Osteocyte (in vitro differentiated cells): Measurements from ENCODE around the gene MRPS31. TPM values are rescaled to one million over a fixed set of nuclear protein-coding genes. Genes with fewer than 3 reads are reported as not detected.

Experiments
- DNase-seq: peaks from one replicate; pipeline ENCODE4 v3.0.0; 2021; ENCODE audit warnings: mixed read lengths; ENCODE audit not compliant: unreplicated experiment; ENCODE audit errors: extremely low spot score
- H3K27ac Mint-ChIP-seq: one replicate; pipeline ENCODE4 v1.8.0; 2021; ENCODE audit warnings: mild to moderate bottlenecking, mixed read lengths; ENCODE audit not compliant: unreplicated experiment
- H3K27me3 Mint-ChIP-seq: one replicate; pipeline ENCODE4 v1.8.0; 2021; ENCODE audit warnings: mixed read lengths; ENCODE audit not compliant: unreplicated experiment
- H3K36me3 Mint-ChIP-seq: one replicate; pipeline ENCODE4 v1.8.0; 2021; ENCODE audit warnings: mixed read lengths; ENCODE audit not compliant: unreplicated experiment
- H3K4me1 Mint-ChIP-seq: one replicate; pipeline ENCODE4 v1.8.0; 2021; ENCODE audit warnings: mixed read lengths; ENCODE audit not compliant: unreplicated experiment
- H3K4me3 Mint-ChIP-seq: one replicate; pipeline ENCODE4 v1.8.0; 2021; ENCODE audit warnings: mild to moderate bottlenecking, moderate library complexity, mixed read lengths; ENCODE audit not compliant: unreplicated experiment
- H3K9me3 Mint-ChIP-seq: one replicate; pipeline ENCODE4 v1.8.0; 2021; ENCODE audit warnings: mixed read lengths; ENCODE audit not compliant: unreplicated experiment
- total RNA-seq: library from RNA; stranded (reverse); gene quantifications from 2 replicates; pipeline ENCODE4 v1.2.1, GENCODE V29; 2021
- TF ChIP-seq, protein P1 (sequence below): fragments of 200-600 bp; sonication (generic); IDR thresholded peaks from 2 replicates; pipeline ENCODE4 v1.5.0; 2021; ENCODE audit warnings: antibody characterized with exemption, mild to moderate bottlenecking, moderate library complexity

The MRPS31 gene
- total RNA-seq, 1 donor from 2014 or later: 17.4 TPM

DNA sequence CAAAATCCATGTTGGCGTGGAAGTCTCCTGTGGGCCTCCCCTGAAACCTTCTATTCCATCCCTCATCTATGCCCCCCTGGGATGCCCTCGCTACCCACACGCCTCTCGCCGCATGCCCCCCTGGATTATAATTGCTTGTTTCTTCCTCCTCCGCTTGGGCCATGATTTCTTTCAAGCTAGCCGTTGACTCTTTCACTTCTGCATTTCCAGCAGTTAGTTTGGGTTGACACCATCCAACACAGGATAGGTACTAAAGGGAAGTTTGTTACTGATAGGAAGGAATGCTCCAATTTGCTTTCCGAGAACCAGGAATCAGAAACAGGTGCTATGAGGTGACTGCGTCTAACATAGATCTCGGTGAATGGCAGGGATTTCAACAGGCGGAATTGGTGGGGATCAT is 10.7 kb upstream of the MRPS31 start:
- Mint-ChIP-seq H3K27me3 (no peaks in the 10 kb centered on the region), H3K9me3 (no peaks in the 10 kb centered on the region), H3K4me1 (peaks cover 7% of the 10 kb centered on the region), H3K4me3 (no peak overlapping the region), H3K36me3 (no peaks in the 10 kb centered on the region), H3K27ac (no peak overlapping the region)
- TF ChIP-seq, protein P1, sequence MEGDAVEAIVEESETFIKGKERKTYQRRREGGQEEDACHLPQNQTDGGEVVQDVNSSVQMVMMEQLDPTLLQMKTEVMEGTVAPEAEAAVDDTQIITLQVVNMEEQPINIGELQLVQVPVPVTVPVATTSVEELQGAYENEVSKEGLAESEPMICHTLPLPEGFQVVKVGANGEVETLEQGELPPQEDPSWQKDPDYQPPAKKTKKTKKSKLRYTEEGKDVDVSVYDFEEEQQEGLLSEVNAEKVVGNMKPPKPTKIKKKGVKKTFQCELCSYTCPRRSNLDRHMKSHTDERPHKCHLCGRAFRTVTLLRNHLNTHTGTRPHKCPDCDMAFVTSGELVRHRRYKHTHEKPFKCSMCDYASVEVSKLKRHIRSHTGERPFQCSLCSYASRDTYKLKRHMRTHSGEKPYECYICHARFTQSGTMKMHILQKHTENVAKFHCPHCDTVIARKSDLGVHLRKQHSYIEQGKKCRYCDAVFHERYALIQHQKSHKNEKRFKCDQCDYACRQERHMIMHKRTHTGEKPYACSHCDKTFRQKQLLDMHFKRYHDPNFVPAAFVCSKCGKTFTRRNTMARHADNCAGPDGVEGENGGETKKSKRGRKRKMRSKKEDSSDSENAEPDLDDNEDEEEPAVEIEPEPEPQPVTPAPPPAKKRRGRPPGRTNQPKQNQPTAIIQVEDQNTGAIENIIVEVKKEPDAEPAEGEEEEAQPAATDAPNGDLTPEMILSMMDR: no peak
- no peak for DNase-seq

DNA sequence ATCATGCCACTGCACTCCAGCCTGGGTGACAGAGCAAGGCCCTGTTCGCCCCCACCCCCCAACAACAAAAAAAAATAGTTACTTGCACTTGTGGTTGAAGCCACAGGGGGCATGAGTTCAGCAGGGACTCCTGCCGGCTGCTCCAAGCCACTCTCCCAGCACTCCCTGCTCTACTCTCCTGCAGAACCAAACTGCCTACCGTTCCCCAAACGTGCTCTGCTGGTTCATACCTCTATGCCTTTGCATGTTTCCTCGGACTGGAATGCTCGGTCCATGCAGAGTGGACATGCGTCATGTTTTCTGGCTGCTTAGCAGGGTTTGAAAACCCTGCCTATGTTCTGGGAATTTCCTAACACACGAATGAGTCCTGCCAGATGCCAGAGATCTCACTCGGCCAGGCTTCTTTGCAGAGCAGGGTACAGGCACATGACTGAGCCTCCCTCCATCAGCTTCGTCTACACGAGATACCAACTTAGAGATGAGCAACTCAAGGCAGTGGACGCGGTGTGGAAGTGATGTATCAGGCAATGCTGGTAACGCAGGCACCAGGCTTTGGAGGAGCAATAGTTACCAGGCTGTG is 9.9 kb upstream of the MRPS31 start:
- Mint-ChIP-seq H3K4me3 (no peak overlapping the region), H3K4me1 (peaks cover 10% of the 10 kb centered on the region), H3K27me3 (no peaks in the 10 kb centered on the region), H3K27ac (no peak overlapping the region), H3K36me3 (no peaks in the 10 kb centered on the region), H3K9me3 (no peaks in the 10 kb centered on the region)
- TF ChIP-seq, protein P1: no peak
- peak; percentile 69 for DNase-seq

DNA sequence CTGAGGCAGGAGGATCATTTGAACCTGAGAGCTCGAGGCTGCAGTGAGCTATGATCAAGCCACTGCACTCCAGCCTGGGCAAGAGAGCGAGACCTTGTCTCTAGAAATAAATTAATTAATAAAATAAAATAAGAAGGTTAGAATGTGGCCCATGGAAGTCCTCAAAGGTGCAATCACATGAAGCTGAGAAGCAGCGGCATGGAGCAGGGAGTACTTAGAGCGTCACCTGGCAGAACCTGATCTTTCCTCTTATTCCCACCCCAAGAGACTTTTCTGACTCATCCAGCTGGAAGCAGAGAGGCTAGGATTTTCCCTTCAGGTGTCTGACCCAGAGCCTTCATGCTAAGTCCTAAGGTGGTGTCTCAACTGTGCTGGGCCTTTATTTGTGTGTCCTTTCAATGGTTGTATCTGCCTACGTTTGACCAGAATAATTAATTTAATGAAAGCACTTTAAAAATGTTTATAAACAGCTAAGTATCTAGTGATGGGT is 8.9 kb upstream of the MRPS31 start:
- TF ChIP-seq, protein P1: no peak
- H3K27me3 Mint-ChIP-seq: no peaks in the 10 kb centered on the region
- peaks cover 10% of the 10 kb centered on the region for H3K4me1 Mint-ChIP-seq
- H3K4me3 Mint-ChIP-seq: no peak overlapping the region
- H3K36me3 Mint-ChIP-seq: no peaks in the 10 kb centered on the region
- no peak overlapping the region for H3K27ac Mint-ChIP-seq
- peak; percentile 10 for DNase-seq
- H3K9me3 Mint-ChIP-seq: no peaks in the 10 kb centered on the region

DNA sequence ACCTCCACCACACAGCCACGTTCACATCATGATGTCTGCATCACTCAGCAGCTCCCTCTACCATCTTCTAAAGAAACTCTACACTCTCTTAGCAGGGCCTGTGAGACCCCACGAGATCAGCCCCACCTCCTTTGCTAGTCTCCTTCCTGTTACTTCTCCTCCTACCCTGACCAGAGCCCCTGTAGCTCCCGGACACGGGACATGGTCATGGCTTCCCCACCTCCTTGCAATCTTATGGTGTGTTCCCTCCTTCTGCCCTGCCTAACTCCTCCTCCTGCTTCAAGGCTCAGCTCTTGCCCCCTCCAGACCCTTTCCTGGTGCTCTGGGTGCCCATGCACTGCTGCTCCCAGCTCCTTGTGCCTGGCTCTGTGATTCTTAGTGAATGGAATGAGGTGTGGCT is 8.1 kb upstream of the MRPS31 start:
- no peaks in the 10 kb centered on the region for H3K27me3 Mint-ChIP-seq
- H3K27ac Mint-ChIP-seq: no peak overlapping the region
- H3K9me3 Mint-ChIP-seq: no peaks in the 10 kb centered on the region
- TF ChIP-seq, protein P1: no peak
- no peaks in the 10 kb centered on the region for H3K36me3 Mint-ChIP-seq
- peak; percentile 51 for DNase-seq
- H3K4me1 Mint-ChIP-seq: peaks cover 10% of the 10 kb centered on the region
- no peak overlapping the region for H3K4me3 Mint-ChIP-seq

DNA sequence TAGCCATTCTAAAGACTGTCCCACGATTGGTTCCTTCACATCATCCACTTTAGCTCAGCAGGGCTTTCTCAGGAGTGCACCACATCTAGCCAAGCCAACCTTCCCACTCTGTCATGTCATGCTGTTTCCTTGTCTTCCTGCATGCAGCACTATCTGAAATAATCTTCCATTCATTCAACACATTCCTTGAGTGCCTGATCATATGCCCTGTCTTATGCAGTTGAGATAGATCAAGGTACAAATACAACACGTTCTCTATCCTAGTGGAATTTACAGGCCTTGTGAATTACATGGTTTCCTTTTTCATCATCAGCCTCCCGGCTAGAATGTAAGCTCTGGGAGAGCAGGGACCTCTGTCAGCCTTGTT is 6.8 kb upstream of the MRPS31 start:
- Mint-ChIP-seq H3K27ac (no peak overlapping the region), H3K4me1 (peaks cover 10% of the 10 kb centered on the region), H3K27me3 (no peaks in the 10 kb centered on the region), H3K36me3 (no peaks in the 10 kb centered on the region), H3K9me3 (no peaks in the 10 kb centered on the region), H3K4me3 (no peak overlapping the region)
- TF ChIP-seq, protein P1: no peak
- no peak for DNase-seq
